NCI-H446 (cell line): ENCODE results near the gene OR52K1.
"Not testable (repeated sequence)": the region's sequence is repeated elsewhere in the genome, so short reads cannot be mapped to it uniquely, and the experiment has no call there.

Experiments used
- DNase-seq, 2 experiments: peaks; one replicate each; lab custom pipeline; 2025; lab: John Stamatoyannopoulos, UW

Gene OR52K1

GRCh38 chr11:4482445-4482844 is at the start of gene OR52K1:
Gene OR52K1 (plus strand): TSS chr11:4482646. CDS start chr11:4488901, 6,255 bp downstream.
- no peak for DNase-seq

GRCh38 chr11:4433856-4434255 is 48.6 kb upstream of the OR52K1 start:
- no peak for DNase-seq

GRCh38 chr11:4436411-4436810 is 46.0 kb upstream of the OR52K1 start:
- DNase-seq, result no peak

GRCh38 chr11:4441515-4441914 is 40.9 kb upstream of the OR52K1 start:
- no peak for DNase-seq

DNA sequence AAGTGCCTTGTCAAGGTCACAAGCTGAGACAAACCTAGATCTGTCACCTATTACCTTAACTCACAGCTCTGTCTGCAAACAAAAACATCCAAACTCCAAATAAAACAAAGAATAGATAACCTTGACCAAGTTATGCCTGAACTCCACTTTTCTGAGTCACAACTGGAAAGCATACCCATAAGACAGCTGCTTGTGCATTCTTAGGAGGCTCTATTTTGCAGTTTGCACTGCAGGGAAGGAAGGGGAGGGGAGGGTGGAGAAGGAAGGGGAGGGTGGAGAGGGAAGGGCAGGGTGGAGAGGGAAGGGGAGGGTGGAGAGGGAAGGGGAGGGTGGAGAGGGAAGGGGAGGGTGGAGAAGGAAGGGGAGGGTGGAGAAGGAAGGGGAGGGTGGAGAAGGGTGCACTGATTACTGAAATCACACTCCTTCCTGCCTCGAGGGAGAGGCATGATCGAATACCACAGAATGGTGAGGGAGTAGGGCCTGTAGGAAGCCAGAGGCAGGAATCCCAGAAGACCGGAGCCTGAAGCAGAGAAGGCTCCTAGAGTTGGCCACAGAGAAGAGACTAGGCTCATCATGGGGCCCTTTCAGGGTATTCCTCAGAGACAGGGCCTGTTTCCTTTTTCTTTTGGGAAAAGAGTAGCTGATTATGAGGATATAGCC is 39.1 kb upstream of the OR52K1 start:
- DNase-seq, result no peak

- DNase-seq, result no peak
These were observed 33.5 kb upstream of the OR52K1 start, which contains the start of gene OR52K2 for GRCh38 chr11:4448995-4449394. Gene OR52K2 (plus strand): TSS chr11:4449295. CDS start chr11:4449340, 45 bp downstream.

- DNase-seq, result no peak
These were observed 29.3 kb upstream of the OR52K1 start for GRCh38 chr11:4453118-4453517.

DNA sequence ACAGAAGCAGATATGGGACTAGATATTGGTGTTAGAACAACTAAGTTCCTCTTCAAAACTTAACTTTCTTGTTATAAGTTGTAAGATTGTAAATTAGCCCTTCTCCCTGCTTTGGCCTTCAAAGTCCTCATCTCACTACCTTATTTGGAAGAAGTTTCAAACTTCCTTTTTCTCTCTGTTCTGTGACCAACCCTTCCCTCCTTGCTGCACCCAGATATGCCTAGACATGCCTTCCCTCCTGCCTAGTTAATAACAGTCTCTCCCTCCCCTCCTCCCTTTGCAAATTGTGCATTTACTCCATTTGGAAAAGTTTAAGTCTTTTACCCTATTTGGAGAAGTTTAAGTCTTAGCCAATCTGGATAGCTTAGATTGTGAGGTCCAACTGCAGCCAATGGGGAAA is 28.4 kb upstream of the OR52K1 start:
- no peak for DNase-seq

- DNase-seq, result no peak
These were observed 27.0 kb upstream of the OR52K1 start for GRCh38 chr11:4455419-4455818.

- DNase-seq, result no peak
These were observed 22.9 kb upstream of the OR52K1 start for GRCh38 chr11:4459500-4459899.

GRCh38 chr11:4460151-4460550 is 22.3 kb upstream of the OR52K1 start:
- no peak for DNase-seq

DNA sequence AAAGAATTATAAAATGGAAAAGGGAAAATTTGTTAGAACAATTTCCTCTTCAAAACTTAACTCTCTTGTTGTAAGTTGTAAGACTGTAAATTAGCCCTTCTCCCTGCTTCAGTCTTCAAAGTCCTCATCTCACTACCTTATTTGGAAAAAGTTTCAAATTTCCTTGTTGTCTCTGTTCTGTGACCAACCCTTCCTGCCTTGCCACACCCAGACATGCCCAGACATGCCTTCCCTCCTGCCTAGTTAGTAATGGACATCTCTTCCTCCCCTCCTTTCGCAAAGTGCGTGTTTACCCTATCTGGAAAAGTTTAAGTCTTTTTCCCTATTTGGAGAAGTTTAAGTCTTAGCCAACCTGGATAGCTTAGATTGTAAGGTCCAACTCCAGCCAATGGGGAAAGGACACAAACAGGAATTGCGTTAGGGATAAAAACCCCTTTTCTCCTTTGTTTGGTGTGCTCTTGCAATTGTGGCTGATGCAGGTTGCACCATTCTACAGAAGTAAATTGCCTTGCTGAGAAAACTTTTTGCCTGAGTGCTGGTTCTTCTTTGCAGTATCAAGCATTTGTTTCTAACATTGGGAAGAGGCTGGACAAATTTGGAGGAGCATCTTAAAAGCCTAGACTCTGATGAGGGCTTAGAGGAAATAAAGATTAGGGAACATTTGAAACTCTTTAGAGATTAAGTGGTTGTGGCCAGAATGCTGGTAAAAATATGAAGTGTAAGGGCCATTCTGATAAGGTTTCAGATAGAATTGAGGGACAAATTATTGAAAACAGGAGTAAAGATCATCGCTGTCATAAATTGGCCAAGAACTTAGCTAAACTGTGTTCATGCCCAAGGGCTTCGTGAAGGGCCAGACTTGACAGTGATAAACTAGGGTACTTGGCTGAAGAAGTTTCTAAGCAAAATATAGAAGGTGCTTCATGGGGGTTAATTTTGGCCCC is 18.0 kb upstream of the OR52K1 start:
- no peak for DNase-seq

DNA sequence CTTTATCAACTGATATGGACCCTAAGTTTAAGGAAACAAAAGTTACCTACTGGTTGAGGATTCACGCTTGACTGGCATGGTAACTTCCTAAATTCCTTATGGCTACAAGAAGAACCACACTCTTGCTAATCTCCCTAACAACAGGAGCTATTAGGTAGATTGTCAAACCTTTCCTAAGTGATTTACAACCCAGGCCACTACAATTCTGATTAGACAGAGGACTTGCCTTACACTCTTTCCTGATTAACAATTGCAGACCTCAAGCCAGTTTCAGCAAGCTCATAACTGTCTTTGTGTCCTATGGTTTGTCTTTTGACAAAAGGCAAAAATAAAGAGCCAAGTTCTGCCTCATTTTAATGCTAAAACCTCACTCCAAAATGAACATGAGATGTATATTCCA is 17.0 kb upstream of the OR52K1 start:
- DNase-seq, result no peak

DNA sequence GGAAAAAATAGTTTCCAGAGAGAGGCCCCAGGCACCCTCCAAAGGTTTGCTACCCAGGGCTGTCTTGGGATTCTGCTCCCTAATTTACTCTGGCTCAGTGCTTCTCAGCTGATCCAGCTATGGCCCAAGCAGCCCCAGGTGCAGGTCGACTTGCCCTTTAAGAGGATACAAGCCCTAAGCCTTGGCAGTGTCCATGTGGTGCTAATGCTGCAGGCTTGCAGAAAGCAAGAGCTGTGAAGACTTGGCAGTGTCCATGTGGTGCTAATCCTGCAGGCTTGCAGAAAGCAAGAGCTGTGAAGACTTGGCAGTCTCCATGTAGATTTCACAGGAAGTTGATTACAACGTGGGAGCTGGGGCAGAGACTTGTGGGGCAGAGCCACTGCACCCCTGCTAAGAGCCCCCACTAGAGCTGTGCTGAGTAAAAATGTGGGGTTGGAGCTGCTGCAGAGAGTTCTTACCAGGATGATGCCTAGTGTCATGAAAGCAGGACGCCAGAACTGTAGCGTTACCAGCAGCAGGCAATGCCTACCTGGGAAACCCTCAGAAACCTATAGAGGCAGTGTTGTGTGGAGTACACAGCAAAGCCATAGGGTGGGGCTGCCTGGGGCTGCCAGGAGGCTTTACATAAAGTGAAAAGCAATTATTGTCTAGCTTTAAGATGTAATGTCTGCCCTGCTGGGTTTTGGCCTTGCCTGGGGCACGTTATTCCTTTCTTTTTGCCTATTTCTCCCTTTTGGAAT is 16.1 kb upstream of the OR52K1 start:
- no peak for DNase-seq

DNA sequence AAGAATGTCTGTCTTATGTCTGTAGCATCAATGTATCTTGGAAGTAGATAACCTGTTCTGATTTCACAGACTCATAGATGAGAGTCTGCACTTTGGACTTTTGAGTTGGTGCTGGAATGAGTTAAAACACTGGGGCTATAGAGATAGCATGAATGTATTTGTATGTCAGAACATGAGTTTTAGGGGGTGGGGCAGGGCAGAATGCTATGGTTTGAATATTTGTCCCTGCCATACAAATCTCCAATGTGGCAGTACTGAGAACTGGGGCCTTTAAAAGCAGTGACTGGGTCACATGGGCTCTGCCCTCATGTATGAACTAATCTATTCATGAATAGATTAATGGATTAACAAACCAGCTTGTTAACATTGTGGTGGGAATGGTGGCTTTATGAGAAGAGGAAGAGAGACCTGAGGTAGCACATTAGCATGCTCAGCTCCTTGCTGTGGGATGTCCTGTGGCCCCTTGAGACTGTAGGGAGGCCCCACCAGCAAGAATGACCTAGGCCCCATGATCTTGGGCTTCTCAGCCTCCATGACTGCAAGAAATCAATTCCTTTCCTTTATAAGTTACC is 15.5 kb upstream of the OR52K1 start:
- no peak for DNase-seq

DNA sequence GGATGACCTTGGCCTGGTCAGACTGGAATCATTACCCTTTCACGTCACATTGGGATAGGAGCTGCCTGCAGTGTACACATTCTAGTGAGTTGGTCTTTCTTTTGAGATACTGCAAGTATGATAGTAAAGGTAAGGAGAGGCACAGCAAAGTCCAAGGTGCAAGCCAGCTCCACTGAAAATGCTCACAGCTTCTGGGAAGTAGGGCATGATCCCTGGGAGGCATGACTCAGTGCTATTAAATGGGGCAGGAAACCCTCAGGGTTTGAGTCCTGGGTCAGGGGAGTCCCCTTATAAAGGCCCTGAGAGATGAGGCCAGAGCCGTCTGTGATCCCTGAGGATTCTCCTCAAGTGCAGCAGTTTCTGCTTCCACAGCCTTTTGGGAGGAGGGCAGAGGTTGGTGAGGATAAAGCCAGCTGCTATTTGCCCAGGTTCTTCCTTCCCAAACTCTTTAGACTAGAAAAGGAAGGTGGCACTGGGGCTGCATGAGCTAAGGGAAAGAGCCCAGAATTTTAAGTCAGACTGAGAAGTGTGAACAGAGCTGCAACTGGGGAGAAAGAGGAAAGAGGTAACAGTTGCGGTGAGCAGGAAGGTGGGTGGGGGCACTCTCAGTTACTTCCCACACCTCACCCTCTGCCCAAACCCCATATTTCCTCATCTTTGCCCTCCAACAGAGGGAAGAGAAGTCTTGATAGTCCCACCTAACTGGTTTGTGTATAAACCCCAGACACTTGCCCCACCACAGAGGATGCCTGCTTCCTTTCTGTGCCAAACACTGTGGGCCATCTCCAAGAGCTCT is 14.4 kb upstream of the OR52K1 start:
- no peak for DNase-seq

GRCh38 chr11:4479644-4480043 is 2.8 kb upstream of the OR52K1 start:
- DNase-seq, result no peak

- DNase-seq, result no peak
These were observed 1.7 kb upstream of the OR52K1 start for GRCh38 chr11:4480577-4481239.

GRCh38 chr11:4481240-4481582 is 1.2 kb upstream of the OR52K1 start:
- DNase-seq, result no peak

DNA sequence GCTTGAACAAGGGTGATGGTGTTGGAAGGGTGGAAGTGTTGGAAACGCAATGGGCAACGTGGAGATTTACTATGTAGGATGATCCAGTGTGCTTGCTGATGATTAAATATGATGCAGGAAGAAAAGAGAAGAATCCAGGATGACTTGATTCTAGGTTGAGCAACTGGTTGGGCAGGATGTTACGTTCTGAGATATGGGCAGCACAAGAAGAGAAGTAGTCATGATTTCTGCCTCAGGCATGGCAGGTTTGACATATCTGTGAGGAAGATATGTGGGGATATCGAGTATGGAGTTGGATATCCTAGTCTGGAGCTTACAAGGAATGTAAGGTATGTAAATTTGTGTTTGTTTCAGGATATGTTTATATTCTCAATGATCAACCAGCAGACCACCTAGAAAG is 1.9 kb downstream of the OR52K1 start:
- no peak for DNase-seq

DNA sequence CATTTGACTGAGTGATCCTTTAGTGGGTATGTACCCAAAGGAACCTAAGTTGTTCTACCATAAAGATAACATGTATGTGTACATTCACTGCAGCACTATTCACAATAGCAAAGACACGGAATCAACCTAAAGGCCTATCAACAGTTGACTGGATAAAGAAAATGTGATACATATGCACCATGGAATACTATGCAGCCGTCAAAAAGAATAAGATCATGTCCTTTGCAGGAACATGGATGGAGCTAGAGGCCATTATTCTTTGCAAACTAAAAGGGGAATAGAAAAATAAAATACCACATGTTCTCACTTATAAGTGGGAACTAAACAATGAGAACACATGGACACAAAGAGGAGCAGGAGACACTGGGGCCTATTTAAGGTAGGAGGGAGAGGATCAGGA is 9.0 kb downstream of the OR52K1 start:
- DNase-seq, result not testable (repeated sequence)
